Transverse colon (tissue), 4 donors: Measurements from ENCODE around the gene UBD.

Experiments used
- EP300 ChIP-seq: sonication (generic); formaldehyde crosslinking; IDR thresholded peaks from one replicate; pipeline ENCODE4 v1.6.1; 2017; ENCODE audit warnings: antibody characterized with exemption, low read depth
- POLR2A ChIP-seq: fragments of 450-650 bp; IDR thresholded peaks from one replicate; pipeline ENCODE4 v1.6.1; 2016; ENCODE audit warnings: antibody characterized with exemption, mild to moderate bottlenecking, moderate library complexity
- POLR2AphosphoS5 ChIP-seq, 3 donors: sonication (generic); formaldehyde crosslinking; IDR thresholded peaks; one replicate each; pipeline ENCODE4 v1.6.1; 2016; ENCODE audit warnings: antibody characterized with exemption in 3 of 3
- TF ChIP-seq, protein P1 (sequence below), 5 experiments: fragments of 200-600 bp in 3 of 5; fragments of 450-650 bp in 2 of 5; sonication (generic) in 3 of 5; IDR thresholded peaks; 1 replicate in 2 of 5; 2 replicates in 3 of 5; pipeline ENCODE4 v1.5.1; 2016 to 2017; ENCODE audit warnings: antibody characterized with exemption in 5 of 5, inconsistent platforms in 3 of 5, mild to moderate bottlenecking in 2 of 5, moderate library complexity in 1 of 5

DNA sequence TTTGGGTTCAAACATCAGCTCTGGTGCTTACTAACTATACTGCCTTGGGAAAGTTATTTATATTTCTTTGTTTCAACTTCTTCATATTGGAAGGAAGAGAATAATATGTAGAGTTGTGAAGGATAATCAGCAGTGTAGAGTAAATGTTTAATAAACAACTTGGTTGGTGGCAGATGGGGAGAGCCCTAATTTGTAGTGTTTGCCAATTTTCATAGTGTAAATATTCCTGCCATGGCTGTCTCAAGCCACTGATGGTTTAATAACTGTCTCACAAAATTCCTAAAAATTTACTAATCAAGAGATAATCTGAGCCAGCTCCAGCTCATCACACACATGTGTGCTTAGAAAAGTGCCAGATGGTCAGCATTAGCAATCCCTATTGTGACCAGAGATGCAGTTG is 25.3 kb upstream of the UBD start, which contains the start of gene OR2H2:
- TF ChIP-seq POLR2A (no peak), POLR2AphosphoS5 (IDR thresholded peaks at IDR 0.05) (no peak), EP300 (no peak)
- TF ChIP-seq, protein P1, sequence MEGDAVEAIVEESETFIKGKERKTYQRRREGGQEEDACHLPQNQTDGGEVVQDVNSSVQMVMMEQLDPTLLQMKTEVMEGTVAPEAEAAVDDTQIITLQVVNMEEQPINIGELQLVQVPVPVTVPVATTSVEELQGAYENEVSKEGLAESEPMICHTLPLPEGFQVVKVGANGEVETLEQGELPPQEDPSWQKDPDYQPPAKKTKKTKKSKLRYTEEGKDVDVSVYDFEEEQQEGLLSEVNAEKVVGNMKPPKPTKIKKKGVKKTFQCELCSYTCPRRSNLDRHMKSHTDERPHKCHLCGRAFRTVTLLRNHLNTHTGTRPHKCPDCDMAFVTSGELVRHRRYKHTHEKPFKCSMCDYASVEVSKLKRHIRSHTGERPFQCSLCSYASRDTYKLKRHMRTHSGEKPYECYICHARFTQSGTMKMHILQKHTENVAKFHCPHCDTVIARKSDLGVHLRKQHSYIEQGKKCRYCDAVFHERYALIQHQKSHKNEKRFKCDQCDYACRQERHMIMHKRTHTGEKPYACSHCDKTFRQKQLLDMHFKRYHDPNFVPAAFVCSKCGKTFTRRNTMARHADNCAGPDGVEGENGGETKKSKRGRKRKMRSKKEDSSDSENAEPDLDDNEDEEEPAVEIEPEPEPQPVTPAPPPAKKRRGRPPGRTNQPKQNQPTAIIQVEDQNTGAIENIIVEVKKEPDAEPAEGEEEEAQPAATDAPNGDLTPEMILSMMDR (IDR thresholded peaks at IDR 0.05): no peak
